GM10266 (cell line): ENCODE measurements around the gene SEMA5B.

ENCODE experiments used
- DNase-seq: peaks from one replicate; pipeline ENCODE4 v3.0.0; 2012; ENCODE audit errors: extremely low spot score
- TF ChIP-seq, protein P1 (sequence below): IDR thresholded peaks from 2 replicates; pipeline ENCODE4 v1.5.1; 2012; ENCODE audit warnings: mild to moderate bottlenecking, low read depth; ENCODE audit not compliant: control insufficient read depth, insufficient read depth; ENCODE audit errors: missing control alignments

SEMA5B gene

DNA sequence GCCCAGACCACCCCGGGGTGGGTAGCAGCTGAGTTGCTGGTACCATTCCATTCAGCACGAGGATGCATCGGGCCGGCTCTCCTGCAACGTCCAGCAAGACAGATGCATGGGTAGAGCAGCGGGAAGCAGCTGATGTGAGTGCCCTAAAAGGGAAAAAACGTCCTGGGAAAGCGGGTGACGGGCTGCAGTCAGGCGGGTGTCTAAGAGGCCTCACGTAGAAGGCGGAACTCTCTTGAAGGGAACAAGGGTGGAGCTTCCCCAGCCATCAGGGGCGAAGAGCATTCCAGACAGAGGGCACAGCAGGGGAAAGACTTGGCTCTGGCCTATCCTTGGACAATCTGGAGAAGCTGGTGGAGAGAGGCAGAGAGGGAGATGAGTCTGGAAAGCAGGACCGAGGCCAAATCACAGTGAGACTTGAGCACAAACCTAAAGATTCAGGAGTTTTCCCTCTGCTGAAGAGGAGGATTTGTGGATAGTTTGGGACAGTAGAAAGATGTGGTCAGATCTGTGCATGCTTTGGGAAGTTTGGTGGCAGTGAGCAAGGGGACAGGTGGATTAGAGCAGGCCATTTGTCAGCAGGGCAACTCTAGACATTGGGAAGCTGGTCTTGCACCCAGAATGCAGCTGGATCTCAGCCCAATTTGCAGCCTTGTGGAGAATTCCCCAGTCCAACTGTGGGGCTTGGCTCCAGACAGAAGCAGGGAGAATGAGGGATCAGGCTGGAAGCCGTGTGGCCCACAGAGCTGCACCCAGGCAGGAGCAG is 70.7 kb downstream of the SEMA5B start:
- DNase-seq = no peak
- TF ChIP-seq, protein P1, sequence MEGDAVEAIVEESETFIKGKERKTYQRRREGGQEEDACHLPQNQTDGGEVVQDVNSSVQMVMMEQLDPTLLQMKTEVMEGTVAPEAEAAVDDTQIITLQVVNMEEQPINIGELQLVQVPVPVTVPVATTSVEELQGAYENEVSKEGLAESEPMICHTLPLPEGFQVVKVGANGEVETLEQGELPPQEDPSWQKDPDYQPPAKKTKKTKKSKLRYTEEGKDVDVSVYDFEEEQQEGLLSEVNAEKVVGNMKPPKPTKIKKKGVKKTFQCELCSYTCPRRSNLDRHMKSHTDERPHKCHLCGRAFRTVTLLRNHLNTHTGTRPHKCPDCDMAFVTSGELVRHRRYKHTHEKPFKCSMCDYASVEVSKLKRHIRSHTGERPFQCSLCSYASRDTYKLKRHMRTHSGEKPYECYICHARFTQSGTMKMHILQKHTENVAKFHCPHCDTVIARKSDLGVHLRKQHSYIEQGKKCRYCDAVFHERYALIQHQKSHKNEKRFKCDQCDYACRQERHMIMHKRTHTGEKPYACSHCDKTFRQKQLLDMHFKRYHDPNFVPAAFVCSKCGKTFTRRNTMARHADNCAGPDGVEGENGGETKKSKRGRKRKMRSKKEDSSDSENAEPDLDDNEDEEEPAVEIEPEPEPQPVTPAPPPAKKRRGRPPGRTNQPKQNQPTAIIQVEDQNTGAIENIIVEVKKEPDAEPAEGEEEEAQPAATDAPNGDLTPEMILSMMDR = no peak

DNA sequence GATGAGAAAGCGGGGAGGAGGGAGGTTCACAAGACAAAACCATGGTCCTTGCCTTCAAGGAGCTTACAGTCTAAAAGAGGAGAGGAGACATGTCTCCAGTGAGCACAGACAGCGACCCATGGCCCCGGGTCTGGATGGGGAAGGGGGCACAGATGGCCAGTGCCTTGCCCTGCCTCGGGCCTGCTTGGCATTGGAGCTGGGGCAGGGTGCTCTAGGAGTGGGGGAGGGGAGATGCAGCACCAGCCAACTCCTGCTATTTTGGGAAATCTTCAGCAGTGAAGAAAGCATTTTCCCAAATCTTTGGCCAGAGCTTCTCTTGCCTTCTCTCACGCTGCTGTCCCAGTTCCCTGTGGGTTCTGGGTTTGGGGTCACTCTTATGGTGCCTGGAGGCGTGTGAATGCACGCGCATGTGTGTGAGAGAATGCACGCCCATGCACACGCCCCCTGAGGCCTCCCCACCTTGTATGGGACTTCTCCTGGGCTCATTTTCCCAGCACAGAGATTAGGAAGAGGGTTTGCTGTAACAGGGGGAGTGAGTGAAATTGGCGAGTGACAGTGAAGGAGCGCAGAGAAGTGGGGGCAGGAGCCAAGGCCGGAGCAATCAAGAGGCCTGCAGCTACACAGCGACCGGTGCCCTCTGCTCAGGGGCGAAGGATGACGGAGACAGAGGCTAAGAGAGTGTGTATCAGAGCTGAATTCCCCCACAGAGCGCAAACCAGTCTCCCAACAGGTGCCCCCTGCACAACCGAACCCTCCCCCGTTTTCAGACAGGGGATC is 71.5 kb downstream of the SEMA5B start:
- DNase-seq = no peak
- TF ChIP-seq, protein P1 = no peak

DNA sequence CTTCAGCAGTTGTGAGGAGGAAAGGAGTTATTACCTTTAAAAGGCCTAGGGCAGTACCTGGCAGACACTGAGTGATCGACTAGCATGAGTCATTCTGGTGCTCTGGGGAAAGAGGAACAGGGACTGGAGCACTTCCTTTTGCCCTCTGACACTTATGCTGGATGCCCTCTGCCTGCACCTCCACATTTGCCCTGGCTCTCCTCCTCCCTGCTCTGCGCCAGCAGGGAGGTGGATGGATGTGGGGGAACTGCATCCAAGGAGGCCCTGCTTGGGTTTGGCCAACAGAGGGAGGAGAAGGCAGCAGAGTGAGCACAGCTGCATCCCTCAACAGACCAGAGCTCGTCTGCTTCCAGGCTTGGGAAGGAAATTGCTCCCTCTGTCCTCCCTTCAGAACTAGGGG is 75.0 kb downstream of the SEMA5B start:
- TF ChIP-seq, protein P1 = no peak
- DNase-seq = no peak

DNA sequence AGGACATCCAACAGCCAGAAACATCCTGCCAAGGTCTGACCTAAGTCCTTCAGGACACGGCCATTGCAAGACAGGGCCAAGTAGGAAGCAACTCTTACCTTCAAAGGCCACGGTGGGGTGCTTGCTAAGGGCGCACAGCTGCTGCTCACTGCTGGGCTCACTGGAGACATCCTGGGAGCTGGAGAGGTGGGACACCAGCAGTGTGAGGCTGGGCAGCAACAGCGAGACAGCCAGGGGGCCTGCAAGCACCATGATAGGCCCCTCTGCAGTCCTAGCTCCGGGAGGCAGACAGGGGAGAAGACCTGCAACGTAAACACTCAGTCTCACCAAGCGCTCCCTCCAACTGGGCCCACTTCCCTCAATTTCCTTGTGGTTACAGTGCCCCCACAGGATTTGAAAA is 79.2 kb downstream of the SEMA5B start:
- TF ChIP-seq, protein P1 = peak; percentile 14
- DNase-seq = no peak

DNA sequence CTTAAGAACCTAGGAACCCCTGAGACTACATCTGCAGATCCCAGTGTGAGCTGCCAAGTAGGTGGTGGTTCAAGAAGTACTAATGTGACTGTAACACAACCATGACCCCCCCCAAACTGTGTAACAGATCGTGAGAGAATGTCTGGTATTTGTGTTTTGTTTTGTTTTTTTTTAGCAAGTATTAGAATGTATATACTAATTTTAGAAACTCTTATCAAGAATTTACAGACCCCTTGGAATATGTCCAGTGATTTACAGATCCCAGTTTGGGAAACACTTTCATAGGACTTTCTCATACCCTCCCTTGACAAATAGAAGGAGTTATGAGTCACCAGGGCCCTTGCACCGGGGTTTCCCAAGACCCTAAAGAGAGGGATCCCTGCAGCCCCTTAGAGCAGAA is 79.8 kb downstream of the SEMA5B start:
- TF ChIP-seq, protein P1 = no peak
- DNase-seq = no peak

DNA sequence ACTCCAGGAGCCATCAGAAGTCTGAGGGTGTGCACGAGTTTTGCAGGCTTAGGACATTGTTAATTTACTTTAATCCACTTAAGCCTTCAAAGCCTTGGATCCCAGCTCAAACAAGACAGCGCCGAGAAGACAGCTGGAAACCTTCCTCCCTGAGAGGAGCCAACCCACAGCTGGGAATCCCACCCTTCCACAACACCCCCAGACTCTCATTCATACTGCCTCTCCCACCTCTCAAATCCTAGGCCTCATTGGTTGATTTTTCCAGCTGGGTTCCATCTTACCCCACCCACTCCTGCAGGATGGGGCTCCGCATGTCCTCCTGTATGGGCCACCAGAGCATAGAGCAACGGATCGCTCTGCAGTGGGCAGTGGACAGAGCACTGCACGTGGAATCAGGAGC is 80.4 kb downstream of the SEMA5B start:
- no peak for DNase-seq
- TF ChIP-seq, protein P1 = no peak

DNA sequence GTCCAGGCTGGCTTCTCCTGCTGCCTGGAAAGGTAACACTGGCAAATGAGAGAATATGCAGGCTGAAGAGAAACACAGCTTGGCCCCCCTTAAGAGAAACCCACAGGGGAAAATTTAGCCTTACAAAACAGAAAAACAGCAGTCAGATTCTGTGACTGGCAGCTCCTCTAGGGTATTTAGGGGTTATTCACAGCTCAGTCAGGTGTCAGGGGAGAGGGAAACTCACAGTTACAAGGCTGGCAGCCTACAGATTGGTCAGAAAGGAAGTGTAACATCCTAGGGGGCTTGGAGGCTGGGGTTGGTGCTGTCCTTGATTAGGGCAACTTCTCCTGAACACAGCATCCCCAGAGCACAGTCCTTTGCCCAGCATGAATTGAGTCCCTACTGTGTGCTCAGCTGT is 81.4 kb downstream of the SEMA5B start:
- TF ChIP-seq, protein P1 = no peak
- no peak for DNase-seq
